Vagina (tissue), 2 donors: Measurements from ENCODE around the gene PLIN1.

Experiments
- CTCF ChIP-seq, 3 experiments: fragments of 450-650 bp in 2 of 3; fragments of 200-600 bp in 1 of 3; sonication (generic) in 1 of 3; IDR thresholded peaks; one replicate each; pipeline ENCODE4 v1.5.1; 2017 to 2019; ENCODE audit warnings: antibody characterized with exemption in 3 of 3, mild to moderate bottlenecking in 2 of 3, moderate library complexity in 2 of 3
- POLR2A ChIP-seq, 2 donors: fragments of 450-650 bp; IDR thresholded peaks; one replicate each; pipeline ENCODE4 v1.6.1; 2017; ENCODE audit warnings: antibody characterized with exemption in 2 of 2, mild to moderate bottlenecking in 2 of 2, moderate library complexity in 2 of 2
- POLR2AphosphoS5 ChIP-seq, 2 donors: sonication (generic); formaldehyde crosslinking; IDR thresholded peaks; one replicate each; pipeline ENCODE4 v1.9.0; 2017; ENCODE audit warnings: antibody characterized with exemption in 2 of 2, mild to moderate bottlenecking in 2 of 2, low read depth in 1 of 2; ENCODE audit not compliant: insufficient read depth in 1 of 2

DNA sequence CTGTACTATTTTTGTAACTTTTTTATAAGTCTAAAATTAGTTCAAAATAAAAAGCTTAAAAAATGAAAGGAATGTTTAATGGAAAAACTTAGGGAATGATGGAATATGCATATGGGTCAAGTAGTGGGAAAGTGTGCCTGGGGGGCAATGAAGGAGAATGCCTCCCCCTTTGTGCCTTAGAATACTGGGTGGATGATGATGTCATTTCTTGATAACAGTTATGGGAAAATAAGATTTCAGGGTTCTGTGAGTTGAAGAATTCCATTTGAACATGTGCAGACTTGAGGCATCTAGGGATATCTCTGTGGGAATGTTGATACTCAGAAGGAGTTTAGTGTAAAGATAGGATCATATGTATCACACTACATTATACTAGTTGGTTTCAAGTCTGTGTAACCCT is 25.2 kb upstream of the PLIN1 start:
- TF ChIP-seq POLR2AphosphoS5 (IDR thresholded peaks at IDR 0.05; ENCODE audit: insufficient read depth in 1 of 2, low read depth in 1 of 2) (no peak), CTCF (IDR thresholded peaks at IDR 0.05) (no peak), POLR2A (IDR thresholded peaks at IDR 0.05) (no peak)
